GM19193 (cell line): ENCODE data around the gene RASL12.

Experiments
- POLR2A ChIP-seq: IDR thresholded peaks from 4 replicates; pipeline ENCODE4 v1.6.1; 2011; ENCODE audit not compliant: insufficient read depth, insufficient read length; ENCODE audit errors: extremely low read depth

RASL12 gene

GRCh38 chr15:65068403-65068788, 605 bp upstream of the RASL12 start:
- TF ChIP-seq POLR2A: no peak

GRCh38 chr15:65067317-65067644, 510 bp downstream of the RASL12 start:
- TF ChIP-seq POLR2A: no peak

- TF ChIP-seq POLR2A: no peak
Observed at GRCh38 chr15:65066635-65067316, 1.0 kb downstream of the RASL12 start.

- no peak for TF ChIP-seq POLR2A
Observed at GRCh38 chr15:65066001-65066634, 1.7 kb downstream of the RASL12 start.

GRCh38 chr15:65062726-65063125, 5.1 kb downstream of the RASL12 start:
- TF ChIP-seq POLR2A: no peak

GRCh38 chr15:65062061-65062460, 5.7 kb downstream of the RASL12 start:
- no peak for TF ChIP-seq POLR2A

- no peak for TF ChIP-seq POLR2A
Observed at GRCh38 chr15:65060641-65061397, 7.0 kb downstream of the RASL12 start.

- TF ChIP-seq POLR2A: no peak
Observed at GRCh38 chr15:65059931-65060596, 7.7 kb downstream of the RASL12 start.

- no peak for TF ChIP-seq POLR2A
Observed at GRCh38 chr15:65059369-65059750, 8.4 kb downstream of the RASL12 start.

- TF ChIP-seq POLR2A: no peak
Observed at GRCh38 chr15:65058394-65059368, 9.1 kb downstream of the RASL12 start.

GRCh38 chr15:65057549-65057940, 10.2 kb downstream of the RASL12 start:
- no peak for TF ChIP-seq POLR2A

GRCh38 chr15:65056868-65057548, 10.8 kb downstream of the RASL12 start:
- TF ChIP-seq POLR2A: no peak

- TF ChIP-seq POLR2A: no peak
Observed at GRCh38 chr15:65056106-65056505, 11.7 kb downstream of the RASL12 start.

GRCh38 chr15:65055201-65055870, 12.5 kb downstream of the RASL12 start:
- TF ChIP-seq POLR2A: no peak
